ENCODE data around the gene TEX261. TPM values are rescaled to one million over a fixed set of nuclear protein-coding genes. Genes with fewer than 3 reads are reported as not detected.

Gene TEX261
- polyA plus RNA-seq, 1 of the 3 experiments (the other 2 are of a cell fraction), result 44.3 TPM

GRCh38 chr2:70977605-70978205 is 17.0 kb downstream of the TEX261 start:
- CTCF ChIA-PET, result interaction anchor here (0.7 to 4.0 kb wide), 16 partner anchors 8 to 258 kb away, joined by 3 to 33 read pairs (median 4); partner anchors contain the start of gene FIGLA
- peak overlapping the region in 1 of 2 experiments; percentile 87; a peak in 2 of 4 replicates for H3K27ac ChIP-seq (ENCODE audit: low read depth in 2 of 2, low read length in 1 of 2)
- H3K9me2 ChIP-seq, result no peaks in the 10 kb centered on the region
- H3K4me2 ChIP-seq, result peak overlapping the region; percentile 90
- no peak overlapping the region for H2AFZ ChIP-seq (ENCODE audit: low read depth)
- H3F3A ChIP-seq (replicated peaks; ENCODE audit: insufficient read depth), result no peaks in the 10 kb centered on the region
- no peaks in the 10 kb centered on the region for H3K9me3 ChIP-seq
- WGBS (ENCODE audit: low lambda C conversion rate), result 56% methylated on average over 14 of the region's 14 CpGs
- H3K4me1 ChIP-seq (ENCODE audit: control insufficient read depth in 1 of 2, insufficient read depth in 2 of 2, low read depth in 1 of 2, low read length in 1 of 2), result peaks cover 3 to 6% of the 10 kb centered on the region in 2 experiments; a peak in 3 of 4 replicates
- peak overlapping the region; percentile 72; the same call in 1 of the 2 replicates for H3K9ac ChIP-seq
- no peaks in the 10 kb centered on the region for H4K20me1 ChIP-seq (ENCODE audit: insufficient read depth)
- TF ChIP-seq USF2 (IDR thresholded peaks at IDR 0.05; ENCODE audit: borderline replicate concordance, low read depth, low read length), result no peak
- peak; percentile 8; the same call in 1 of the 2 replicates for TF ChIP-seq TCF12 (IDR thresholded peaks at IDR 0.05)
- H3K36me3 ChIP-seq (replicated peaks in 1 of 2; ENCODE audit: control insufficient read depth in 1 of 2, insufficient read depth in 2 of 2, low read length in 1 of 2), result no peaks in the 10 kb centered on the region
- H3K4me3 ChIP-seq (ENCODE audit: low read depth in 2 of 2, low read length in 1 of 2), result peak overlapping the region; percentile 61 to 88
- no peaks in the 10 kb centered on the region for H3K79me2 ChIP-seq (ENCODE audit: insufficient read depth)
- DNase-seq, result peak; percentile 7
- POLR2A ChIA-PET, result no interaction called here
- no peaks in the 10 kb centered on the region for H3K27me3 ChIP-seq (ENCODE audit: insufficient read depth)

DNA sequence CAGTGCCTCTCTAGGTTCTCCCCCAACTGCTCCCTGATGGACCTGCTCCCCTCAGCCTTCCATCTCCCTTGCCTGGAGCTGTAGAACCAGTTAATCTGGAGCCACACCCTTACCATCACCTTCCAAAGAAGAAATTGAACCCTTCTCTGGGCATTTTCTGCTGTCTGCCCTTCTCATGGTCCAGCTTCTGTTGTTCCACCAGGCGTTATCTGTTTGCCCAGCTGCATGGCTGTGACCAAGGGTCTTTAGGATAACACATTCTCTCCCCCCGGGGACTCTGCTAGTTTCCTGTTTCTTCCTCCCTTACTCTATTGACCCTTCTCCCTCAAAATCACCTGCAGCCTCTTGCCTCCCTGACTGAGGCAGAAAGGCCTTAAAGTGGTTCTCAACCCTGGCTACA is 19.4 kb downstream of the TEX261 start:
- TF ChIP-seq GABPA (IDR thresholded peaks at IDR 0.05; ENCODE audit: low read depth) (no peak), CTCF (IDR thresholded peaks at IDR 0.05) (no peak), EP300 (IDR thresholded peaks at IDR 0.05; ENCODE audit: borderline replicate concordance in 1 of 2, low read depth in 1 of 2, low read length in 1 of 2) (no peak)
- no peak overlapping the region for H3K9ac ChIP-seq
- H3K27me3 ChIP-seq (ENCODE audit: insufficient read depth), result no peaks in the 10 kb centered on the region
- CTCF ChIA-PET, result interaction anchor here (0.6 to 4.0 kb wide), 6 partner anchors 11 to 126 kb away, joined by 3 to 19 read pairs (median 4); no protein-coding TSS in a partner anchor
- H3K4me1 ChIP-seq (ENCODE audit: control insufficient read depth in 1 of 2, insufficient read depth in 2 of 2, low read depth in 1 of 2, low read length in 1 of 2), result peaks cover 3 to 6% of the 10 kb centered on the region in 2 experiments; a peak in 3 of 4 replicates
- no peaks in the 10 kb centered on the region for H3K36me3 ChIP-seq (replicated peaks in 1 of 2; ENCODE audit: control insufficient read depth in 1 of 2, insufficient read depth in 2 of 2, low read length in 1 of 2)
- no peak overlapping the region for H3K4me3 ChIP-seq (ENCODE audit: low read depth in 2 of 2, low read length in 1 of 2)
- H3F3A ChIP-seq (replicated peaks; ENCODE audit: insufficient read depth), result no peaks in the 10 kb centered on the region
- WGBS (ENCODE audit: low lambda C conversion rate), result 80% methylated on average over 2 of the region's 2 CpGs
- H3K27ac ChIP-seq (ENCODE audit: low read depth in 2 of 2, low read length in 1 of 2), result no peak overlapping the region
- H3K9me2 ChIP-seq, result no peaks in the 10 kb centered on the region
- no peaks in the 10 kb centered on the region for H3K9me3 ChIP-seq
- POLR2A ChIA-PET, result no interaction called here
- no peak overlapping the region for H2AFZ ChIP-seq (ENCODE audit: low read depth)
- H4K20me1 ChIP-seq (ENCODE audit: insufficient read depth), result no peaks in the 10 kb centered on the region
- H3K79me2 ChIP-seq (ENCODE audit: insufficient read depth), result no peaks in the 10 kb centered on the region
- no peak for DNase-seq
- no peak overlapping the region for H3K4me2 ChIP-seq

DNA sequence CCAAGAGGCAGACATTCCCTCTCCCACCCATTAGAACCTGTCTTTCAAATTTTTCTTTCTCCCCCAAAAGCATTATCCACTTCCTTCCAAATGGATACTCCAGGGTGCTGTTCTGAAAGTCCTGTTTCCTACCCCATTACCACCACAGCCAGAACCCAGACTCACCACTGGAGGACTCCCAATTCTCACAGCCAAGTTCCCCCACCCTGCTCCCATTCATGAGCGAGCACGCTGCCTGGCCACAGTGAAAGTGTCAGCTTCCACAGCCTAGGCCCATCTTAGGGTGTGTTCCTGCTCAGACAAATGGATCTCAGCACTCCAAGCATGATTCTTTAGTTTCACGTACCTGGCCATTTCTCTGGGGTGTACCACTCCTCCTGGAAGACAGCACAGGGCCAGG is 20.1 kb downstream of the TEX261 start:
- no peaks in the 10 kb centered on the region for H4K20me1 ChIP-seq (ENCODE audit: insufficient read depth)
- H3K27me3 ChIP-seq (ENCODE audit: insufficient read depth), result no peaks in the 10 kb centered on the region
- TF ChIP-seq, protein P1, sequence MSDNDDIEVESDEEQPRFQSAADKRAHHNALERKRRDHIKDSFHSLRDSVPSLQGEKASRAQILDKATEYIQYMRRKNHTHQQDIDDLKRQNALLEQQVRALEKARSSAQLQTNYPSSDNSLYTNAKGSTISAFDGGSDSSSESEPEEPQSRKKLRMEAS (IDR thresholded peaks at IDR 0.05; ENCODE audit: low read depth), result no peak
- TF ChIP-seq FOXJ3 (CRISPR knock-in tag; IDR thresholded peaks at IDR 0.05) (no peak), CHD2 (IDR thresholded peaks at IDR 0.05; ENCODE audit: low read length, partially characterized antibody) (no peak), MXI1 (IDR thresholded peaks at IDR 0.05; ENCODE audit: low read depth, low read length) (no peak)
- no peak overlapping the region for H3K4me2 ChIP-seq
- CTCF ChIA-PET, result interaction anchor here (0.6 to 4.0 kb wide), 6 partner anchors 10 to 126 kb away, joined by 3 to 19 read pairs (median 4); no protein-coding TSS in a partner anchor
- H3K9me3 ChIP-seq, result no peaks in the 10 kb centered on the region
- H3K79me2 ChIP-seq (ENCODE audit: insufficient read depth), result no peaks in the 10 kb centered on the region
- no peaks in the 10 kb centered on the region for H3K9me2 ChIP-seq
- no peak overlapping the region for H3K4me3 ChIP-seq (ENCODE audit: low read depth in 2 of 2, low read length in 1 of 2)
- no peak overlapping the region for H3K27ac ChIP-seq (ENCODE audit: low read depth in 2 of 2, low read length in 1 of 2)
- no peak overlapping the region for H3K9ac ChIP-seq
- POLR2A ChIA-PET, result no interaction called here
- DNase-seq, result no peak
- WGBS (ENCODE audit: low lambda C conversion rate), result 89% methylated on average over 3 of the region's 3 CpGs
- H3K4me1 ChIP-seq (ENCODE audit: control insufficient read depth in 1 of 2, insufficient read depth in 2 of 2, low read depth in 1 of 2, low read length in 1 of 2), result peaks cover 3 to 6% of the 10 kb centered on the region in 2 experiments; a peak in 3 of 4 replicates
- H2AFZ ChIP-seq (ENCODE audit: low read depth), result no peak overlapping the region
- H3F3A ChIP-seq (replicated peaks; ENCODE audit: insufficient read depth), result no peaks in the 10 kb centered on the region
- H3K36me3 ChIP-seq (replicated peaks in 1 of 2; ENCODE audit: control insufficient read depth in 1 of 2, insufficient read depth in 2 of 2, low read length in 1 of 2), result no peaks in the 10 kb centered on the region
